Measurements from ENCODE around the gene CSTPP1. TPM values are rescaled to one million over a fixed set of nuclear protein-coding genes. Genes with fewer than 3 reads are reported as not detected.

CSTPP1 gene
- total RNA-seq, 6 experiments from 2014 or later, result 19.4 to 29.2 (median 27.1) TPM

DNA sequence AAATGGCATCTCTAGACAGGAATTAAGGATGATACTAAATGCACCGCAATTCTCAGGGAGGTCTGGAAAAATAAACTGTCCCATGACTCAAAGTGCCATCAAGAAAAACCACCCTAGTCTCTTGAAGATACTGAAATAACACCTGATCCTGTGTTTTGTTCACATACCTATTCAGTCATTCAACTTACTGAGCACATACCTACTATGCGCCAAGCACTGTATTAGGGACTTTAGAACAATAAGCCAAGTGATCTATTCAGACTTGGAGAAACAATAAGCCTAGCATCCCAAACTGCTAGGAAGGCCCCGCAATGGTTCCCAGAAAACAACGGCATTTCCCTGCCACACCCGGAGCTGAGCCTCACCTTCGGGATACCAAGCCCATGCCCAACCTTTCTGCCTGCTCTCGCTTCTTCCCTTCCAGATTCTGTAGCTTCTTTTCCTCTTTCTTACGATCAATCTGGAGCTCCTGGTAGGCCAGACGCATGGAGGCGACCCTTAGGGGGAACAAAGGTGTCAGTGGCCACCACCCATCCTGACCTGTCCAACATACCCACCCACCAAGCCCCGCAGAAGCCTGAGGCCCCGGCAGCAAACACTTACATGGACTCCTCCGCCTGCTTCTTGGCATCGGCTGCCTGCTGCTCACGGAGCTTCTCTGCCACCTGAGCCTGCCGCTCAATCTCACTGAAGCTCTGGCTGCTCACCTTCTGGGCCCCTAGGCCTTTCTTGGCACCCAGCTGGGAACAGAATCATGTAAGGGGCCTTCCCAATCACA lies 234.7 kb downstream of the CSTPP1 start:
- TF ChIP-seq, protein P1, sequence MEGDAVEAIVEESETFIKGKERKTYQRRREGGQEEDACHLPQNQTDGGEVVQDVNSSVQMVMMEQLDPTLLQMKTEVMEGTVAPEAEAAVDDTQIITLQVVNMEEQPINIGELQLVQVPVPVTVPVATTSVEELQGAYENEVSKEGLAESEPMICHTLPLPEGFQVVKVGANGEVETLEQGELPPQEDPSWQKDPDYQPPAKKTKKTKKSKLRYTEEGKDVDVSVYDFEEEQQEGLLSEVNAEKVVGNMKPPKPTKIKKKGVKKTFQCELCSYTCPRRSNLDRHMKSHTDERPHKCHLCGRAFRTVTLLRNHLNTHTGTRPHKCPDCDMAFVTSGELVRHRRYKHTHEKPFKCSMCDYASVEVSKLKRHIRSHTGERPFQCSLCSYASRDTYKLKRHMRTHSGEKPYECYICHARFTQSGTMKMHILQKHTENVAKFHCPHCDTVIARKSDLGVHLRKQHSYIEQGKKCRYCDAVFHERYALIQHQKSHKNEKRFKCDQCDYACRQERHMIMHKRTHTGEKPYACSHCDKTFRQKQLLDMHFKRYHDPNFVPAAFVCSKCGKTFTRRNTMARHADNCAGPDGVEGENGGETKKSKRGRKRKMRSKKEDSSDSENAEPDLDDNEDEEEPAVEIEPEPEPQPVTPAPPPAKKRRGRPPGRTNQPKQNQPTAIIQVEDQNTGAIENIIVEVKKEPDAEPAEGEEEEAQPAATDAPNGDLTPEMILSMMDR (IDR thresholded peaks at IDR 0.05), result no peak
- Mint-ChIP-seq H3K27ac (no peak overlapping the region), H3K9me3 (no peaks in the 10 kb centered on the region), H3K4me1 (ENCODE audit: low read depth) (peaks cover 15% of the 10 kb centered on the region), H3K27me3 (ENCODE audit: insufficient read depth) (peaks cover 10% of the 10 kb centered on the region), H3K4me3 (no peak overlapping the region), H3K36me3 (ENCODE audit: low read depth) (peaks cover 8% of the 10 kb centered on the region)
- DNase-seq, result no peak

- no peak for DNase-seq
- Mint-ChIP-seq H3K27me3 (ENCODE audit: insufficient read depth) (peaks cover 10% of the 10 kb centered on the region), H3K36me3 (ENCODE audit: low read depth) (peaks cover 8% of the 10 kb centered on the region), H3K27ac (no peak overlapping the region), H3K4me3 (no peak overlapping the region), H3K9me3 (no peaks in the 10 kb centered on the region), H3K4me1 (ENCODE audit: low read depth) (peaks cover 15% of the 10 kb centered on the region)
- TF ChIP-seq, protein P1 (IDR thresholded peaks at IDR 0.05), result no peak
These were observed 235.3 kb downstream of the CSTPP1 start for GRCh38 chr11:47171856-47172255.

DNA sequence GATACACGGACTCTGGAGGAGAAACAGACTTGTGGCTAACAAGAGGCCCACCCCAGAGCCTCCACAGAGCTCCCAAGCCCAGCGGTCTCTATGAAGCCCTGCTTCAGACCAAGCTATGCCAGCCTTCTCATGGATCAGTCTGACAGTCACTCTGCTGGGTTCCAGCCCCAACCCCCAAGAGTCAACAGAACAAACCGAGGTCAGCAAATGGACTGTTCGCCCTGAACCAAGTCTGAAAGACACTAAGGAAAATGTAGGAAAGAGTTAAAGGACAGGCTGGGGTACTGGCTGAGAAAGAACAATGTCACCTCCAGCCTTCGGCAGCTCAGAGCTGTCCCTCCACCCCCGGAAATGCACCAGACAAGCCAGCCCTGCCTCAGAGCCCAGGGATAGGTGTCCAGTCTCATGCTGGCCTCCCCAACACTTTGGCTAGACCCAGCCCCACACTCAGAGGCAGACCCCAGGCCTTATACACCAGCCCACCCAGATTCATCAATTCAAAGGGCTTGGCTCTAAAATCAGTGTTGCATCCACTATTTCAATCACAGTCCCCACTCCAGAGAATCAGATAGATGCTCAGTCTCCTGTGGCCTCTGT lies 236.3 kb downstream of the CSTPP1 start:
- no peak for DNase-seq

GRCh38 chr11:47175746-47176327 lies 239.3 kb downstream of the CSTPP1 start:
- DNase-seq, result no peak
- peaks cover 25% of the 10 kb centered on the region for H3K4me1 Mint-ChIP-seq (ENCODE audit: low read depth)
- H3K4me3 Mint-ChIP-seq, result peak overlapping the region; percentile 96
- H3K9me3 Mint-ChIP-seq, result no peaks in the 10 kb centered on the region
- H3K36me3 Mint-ChIP-seq (ENCODE audit: low read depth), result peaks cover 8% of the 10 kb centered on the region
- H3K27ac Mint-ChIP-seq, result peak overlapping the region; percentile 99
- TF ChIP-seq, protein P1 (IDR thresholded peaks at IDR 0.05), result no peak
- H3K27me3 Mint-ChIP-seq (ENCODE audit: insufficient read depth), result peaks cover 10% of the 10 kb centered on the region

More for the DNA sequence above, 236.3 kb downstream of the CSTPP1 start:
- Mint-ChIP-seq H3K27ac (no peak overlapping the region), H3K36me3 (ENCODE audit: low read depth) (peaks cover 8% of the 10 kb centered on the region), H3K4me3 (no peak overlapping the region), H3K27me3 (ENCODE audit: insufficient read depth) (peaks cover 10% of the 10 kb centered on the region), H3K4me1 (ENCODE audit: low read depth) (peaks cover 22% of the 10 kb centered on the region), H3K9me3 (no peaks in the 10 kb centered on the region)
- TF ChIP-seq, protein P1 (IDR thresholded peaks at IDR 0.05), result no peak

GRCh38 chr11:47176328-47177228 lies 240.0 kb downstream of the CSTPP1 start, which contains the start of gene ARFGAP2:
ARFGAP2 (minus strand) TSS chr11:47176879; CDS start chr11:47176853, 26 bp downstream.
- H3K4me3 Mint-ChIP-seq, result peak within 1 kb of the TSS; percentile 96
- DNase-seq, result peak; percentile 93
- peaks cover 9% of the 10 kb centered on the region for H3K27me3 Mint-ChIP-seq (ENCODE audit: insufficient read depth)
- H3K9me3 Mint-ChIP-seq, result no peaks in the 10 kb centered on the region
- peaks cover 25% of the 10 kb centered on the region for H3K4me1 Mint-ChIP-seq (ENCODE audit: low read depth)
- TF ChIP-seq, protein P1 (IDR thresholded peaks at IDR 0.05), result no peak
- peaks cover 8% of the 10 kb centered on the region; the same call in 1 of the 2 replicates for H3K36me3 Mint-ChIP-seq (ENCODE audit: low read depth)
- peak within 1 kb of the TSS; percentile 99 for H3K27ac Mint-ChIP-seq
